ENCODE data around the gene MAN1A2.

Gene MAN1A2

DNA sequence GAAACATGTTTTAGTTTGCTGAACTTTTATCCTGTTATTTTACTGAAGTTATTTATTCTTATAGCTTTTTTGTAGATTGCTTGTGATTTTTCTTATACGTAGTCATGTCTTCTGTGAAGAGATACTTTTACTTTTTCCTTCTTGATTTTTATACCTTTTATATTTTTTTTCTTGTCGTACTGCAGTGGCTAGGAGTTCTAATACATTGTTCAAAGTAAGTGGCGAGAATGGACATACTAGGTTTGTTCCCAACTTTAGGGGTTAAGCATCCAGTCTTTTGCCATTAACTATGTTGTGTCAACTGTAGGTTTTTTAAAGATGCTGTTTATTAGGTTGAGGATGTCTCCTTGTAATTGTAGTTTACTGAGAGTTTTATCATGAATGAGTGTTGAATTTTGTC, 36.3 kb downstream of the MAN1A2 start:
- no peak overlapping the region for H3K4me3 ChIP-seq (ENCODE audit: low read length in 2 of 2)
- H3K9me3 ChIP-seq (ENCODE audit: control insufficient read depth in 2 of 2, low read length in 2 of 2): no peaks in the 10 kb centered on the region
- no peak overlapping the region for H3K27ac ChIP-seq (ENCODE audit: low read length)
- peaks cover 2 to 7% of the 10 kb centered on the region in 2 donors for H3K36me3 ChIP-seq (ENCODE audit: control insufficient read depth in 2 of 2, insufficient read depth in 2 of 2, low read length in 2 of 2)
- no peak overlapping the region for H3K9ac ChIP-seq (ENCODE audit: low read length in 2 of 2)
- no peaks in the 10 kb centered on the region for H3K4me1 ChIP-seq (ENCODE audit: control insufficient read depth, insufficient read depth, low read length)
- no peaks in the 10 kb centered on the region for H3K27me3 ChIP-seq (ENCODE audit: control insufficient read depth in 1 of 2, insufficient read depth in 2 of 2, low read length in 2 of 2)

- no peaks in the 10 kb centered on the region for H3K4me1 ChIP-seq (ENCODE audit: control insufficient read depth, insufficient read depth, low read length)
- H3K9me3 ChIP-seq (ENCODE audit: control insufficient read depth in 2 of 2, low read length in 2 of 2): no peaks in the 10 kb centered on the region
- H3K36me3 ChIP-seq (ENCODE audit: control insufficient read depth in 2 of 2, insufficient read depth in 2 of 2, low read length in 2 of 2): peaks cover 2 to 7% of the 10 kb centered on the region in 2 donors
- H3K27me3 ChIP-seq (ENCODE audit: control insufficient read depth in 1 of 2, insufficient read depth in 2 of 2, low read length in 2 of 2): no peaks in the 10 kb centered on the region
- H3K9ac ChIP-seq (ENCODE audit: low read length in 2 of 2): no peak overlapping the region
- H3K4me3 ChIP-seq (ENCODE audit: low read length in 2 of 2): no peak overlapping the region
- H3K27ac ChIP-seq (ENCODE audit: low read length): no peak overlapping the region
Observed at GRCh38 chr1:117405042-117405441, 37.8 kb downstream of the MAN1A2 start.

GRCh38 chr1:117412472-117412871, 45.2 kb downstream of the MAN1A2 start:
- Histone ChIP-seq H3K27me3 (ENCODE audit: control insufficient read depth in 1 of 2, insufficient read depth in 2 of 2, low read length in 2 of 2) (no peaks in the 10 kb centered on the region), H3K4me1 (ENCODE audit: control insufficient read depth, insufficient read depth, low read length) (no peaks in the 10 kb centered on the region), H3K36me3 (ENCODE audit: control insufficient read depth in 2 of 2, insufficient read depth in 2 of 2, low read length in 2 of 2) (peaks cover 2% of the 10 kb centered on the region in 2 donors), H3K27ac (ENCODE audit: low read length) (no peak overlapping the region), H3K4me3 (ENCODE audit: low read length in 2 of 2) (no peak overlapping the region), H3K9ac (ENCODE audit: low read length in 2 of 2) (no peak overlapping the region), H3K9me3 (ENCODE audit: control insufficient read depth in 2 of 2, low read length in 2 of 2) (no peaks in the 10 kb centered on the region)

- Histone ChIP-seq H3K4me1 (ENCODE audit: control insufficient read depth, insufficient read depth, low read length) (no peaks in the 10 kb centered on the region), H3K4me3 (ENCODE audit: low read length in 2 of 2) (no peak overlapping the region), H3K27me3 (ENCODE audit: control insufficient read depth in 1 of 2, insufficient read depth in 2 of 2, low read length in 2 of 2) (no peaks in the 10 kb centered on the region), H3K9ac (ENCODE audit: low read length in 2 of 2) (no peak overlapping the region), H3K27ac (ENCODE audit: low read length) (no peak overlapping the region), H3K36me3 (ENCODE audit: control insufficient read depth in 2 of 2, insufficient read depth in 2 of 2, low read length in 2 of 2) (peaks cover 0 to 2% of the 10 kb centered on the region in 2 donors), H3K9me3 (ENCODE audit: control insufficient read depth in 2 of 2, low read length in 2 of 2) (no peaks in the 10 kb centered on the region)
Observed at GRCh38 chr1:117413412-117413811, 46.2 kb downstream of the MAN1A2 start.

- Histone ChIP-seq H3K9ac (ENCODE audit: low read length in 2 of 2) (no peak overlapping the region), H3K9me3 (ENCODE audit: control insufficient read depth in 2 of 2, low read length in 2 of 2) (no peaks in the 10 kb centered on the region), H3K4me3 (ENCODE audit: low read length in 2 of 2) (no peak overlapping the region), H3K36me3 (ENCODE audit: control insufficient read depth in 2 of 2, insufficient read depth in 2 of 2, low read length in 2 of 2) (peaks cover 0 to 2% of the 10 kb centered on the region in 2 donors), H3K27me3 (ENCODE audit: control insufficient read depth in 1 of 2, insufficient read depth in 2 of 2, low read length in 2 of 2) (no peaks in the 10 kb centered on the region), H3K27ac (ENCODE audit: low read length) (no peak overlapping the region), H3K4me1 (ENCODE audit: control insufficient read depth, insufficient read depth, low read length) (no peaks in the 10 kb centered on the region)
Observed at GRCh38 chr1:117414943-117415342, 47.7 kb downstream of the MAN1A2 start.

DNA sequence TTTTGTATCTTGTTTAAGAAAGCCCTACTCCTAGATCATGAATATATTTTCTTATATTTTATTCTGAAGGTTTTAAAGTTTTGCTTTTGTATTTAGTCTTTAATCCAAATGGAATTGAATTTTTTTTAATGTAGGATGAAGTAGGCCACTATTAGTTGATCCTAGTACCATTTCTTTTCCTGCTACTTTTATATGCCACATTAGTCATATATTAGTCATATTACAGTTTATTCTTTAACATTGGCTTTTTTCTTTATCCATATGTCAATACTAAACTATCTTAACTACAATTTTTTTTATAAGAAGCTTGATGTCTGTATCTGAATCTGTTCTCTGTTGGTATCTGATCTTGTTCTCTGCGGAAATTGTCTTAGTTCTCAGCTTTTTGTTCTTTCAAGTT, 48.8 kb downstream of the MAN1A2 start:
- no peaks in the 10 kb centered on the region for H3K9me3 ChIP-seq (ENCODE audit: control insufficient read depth in 2 of 2, low read length in 2 of 2)
- H3K9ac ChIP-seq (ENCODE audit: low read length in 2 of 2): no peak overlapping the region
- no peak overlapping the region for H3K4me3 ChIP-seq (ENCODE audit: low read length in 2 of 2)
- H3K36me3 ChIP-seq (ENCODE audit: control insufficient read depth in 2 of 2, insufficient read depth in 2 of 2, low read length in 2 of 2): peaks cover 0 to 2% of the 10 kb centered on the region in 2 donors
- H3K4me1 ChIP-seq (ENCODE audit: control insufficient read depth, insufficient read depth, low read length): no peaks in the 10 kb centered on the region
- no peak overlapping the region for H3K27ac ChIP-seq (ENCODE audit: low read length)
- no peaks in the 10 kb centered on the region for H3K27me3 ChIP-seq (ENCODE audit: control insufficient read depth in 1 of 2, insufficient read depth in 2 of 2, low read length in 2 of 2)

- Histone ChIP-seq H3K4me1 (ENCODE audit: control insufficient read depth, insufficient read depth, low read length) (no peaks in the 10 kb centered on the region), H3K27ac (ENCODE audit: low read length) (no peak overlapping the region), H3K36me3 (ENCODE audit: control insufficient read depth in 2 of 2, insufficient read depth in 2 of 2, low read length in 2 of 2) (peaks cover 0 to 2% of the 10 kb centered on the region in 2 donors), H3K9ac (ENCODE audit: low read length in 2 of 2) (no peak overlapping the region), H3K9me3 (ENCODE audit: control insufficient read depth in 2 of 2, low read length in 2 of 2) (no peaks in the 10 kb centered on the region), H3K4me3 (ENCODE audit: low read length in 2 of 2) (no peak overlapping the region), H3K27me3 (ENCODE audit: control insufficient read depth in 1 of 2, insufficient read depth in 2 of 2, low read length in 2 of 2) (no peaks in the 10 kb centered on the region)
Observed at GRCh38 chr1:117416546-117417125, 49.4 kb downstream of the MAN1A2 start.

DNA sequence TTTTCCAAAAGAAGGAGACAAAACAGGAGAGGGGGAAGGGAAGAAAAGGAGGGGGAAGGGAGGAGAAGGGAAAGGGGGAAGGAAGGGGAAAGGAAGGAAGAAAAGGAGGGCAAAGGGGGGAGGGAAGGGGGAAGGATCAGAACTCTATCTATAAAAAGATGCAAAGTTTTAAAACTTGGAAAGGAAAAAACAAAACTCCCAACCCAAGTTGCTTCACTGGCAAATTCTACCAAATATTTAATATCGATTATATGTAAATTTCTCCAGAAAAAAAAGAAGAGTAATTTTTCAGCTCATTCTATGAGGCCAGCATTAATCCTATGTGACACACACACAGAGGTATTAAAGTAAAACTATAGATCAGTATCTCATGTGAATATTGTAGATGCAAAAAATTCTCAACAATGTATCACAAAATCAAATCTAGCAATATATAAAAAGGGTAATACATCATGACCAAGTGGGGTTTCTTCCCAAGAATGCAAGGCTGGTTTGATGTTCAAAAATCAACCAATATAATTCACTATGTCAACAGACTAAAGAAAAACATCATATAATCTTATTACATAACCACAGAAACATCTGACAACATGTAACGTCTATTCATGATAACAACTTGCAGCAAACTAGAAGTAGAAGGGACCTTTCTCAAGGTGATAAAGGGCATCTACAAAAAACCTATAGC, 57.9 kb downstream of the MAN1A2 start:
- Histone ChIP-seq H3K4me1 (ENCODE audit: control insufficient read depth, insufficient read depth, low read length) (no peaks in the 10 kb centered on the region), H3K9ac (ENCODE audit: low read length in 2 of 2) (no peak overlapping the region), H3K4me3 (ENCODE audit: low read length in 2 of 2) (no peak overlapping the region), H3K36me3 (ENCODE audit: control insufficient read depth in 2 of 2, insufficient read depth in 2 of 2, low read length in 2 of 2) (peaks cover 3 to 5% of the 10 kb centered on the region in 2 donors), H3K9me3 (ENCODE audit: control insufficient read depth in 2 of 2, low read length in 2 of 2) (no peaks in the 10 kb centered on the region), H3K27me3 (ENCODE audit: control insufficient read depth in 1 of 2, insufficient read depth in 2 of 2, low read length in 2 of 2) (no peaks in the 10 kb centered on the region), H3K27ac (ENCODE audit: low read length) (no peak overlapping the region)

DNA sequence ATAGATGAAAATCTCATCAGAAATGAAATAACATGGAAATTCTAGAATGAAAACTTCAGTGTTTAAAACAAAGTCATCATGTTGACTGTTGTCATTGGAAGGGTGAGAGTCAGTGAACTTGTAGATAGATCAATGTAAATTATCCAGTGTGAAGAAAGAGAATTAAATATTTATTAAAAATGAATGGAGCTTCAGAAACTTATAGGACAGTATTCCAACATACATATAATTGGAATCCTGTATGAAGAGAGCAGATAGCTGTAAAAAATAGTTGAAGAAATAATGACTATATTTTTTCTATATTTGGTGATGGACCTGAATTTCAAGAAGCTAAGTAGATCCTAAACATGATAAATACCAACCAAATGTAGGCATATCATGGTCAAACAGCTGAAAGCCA, 60.0 kb downstream of the MAN1A2 start:
- H3K36me3 ChIP-seq (ENCODE audit: control insufficient read depth in 2 of 2, insufficient read depth in 2 of 2, low read length in 2 of 2): peaks cover 3 to 5% of the 10 kb centered on the region in 2 donors
- H3K9ac ChIP-seq (ENCODE audit: low read length in 2 of 2): no peak overlapping the region
- H3K4me1 ChIP-seq (ENCODE audit: control insufficient read depth, insufficient read depth, low read length): no peaks in the 10 kb centered on the region
- no peaks in the 10 kb centered on the region for H3K9me3 ChIP-seq (ENCODE audit: control insufficient read depth in 2 of 2, low read length in 2 of 2)
- H3K4me3 ChIP-seq (ENCODE audit: low read length in 2 of 2): no peak overlapping the region
- H3K27me3 ChIP-seq (ENCODE audit: control insufficient read depth in 1 of 2, insufficient read depth in 2 of 2, low read length in 2 of 2): no peaks in the 10 kb centered on the region
- H3K27ac ChIP-seq (ENCODE audit: low read length): no peak overlapping the region

DNA sequence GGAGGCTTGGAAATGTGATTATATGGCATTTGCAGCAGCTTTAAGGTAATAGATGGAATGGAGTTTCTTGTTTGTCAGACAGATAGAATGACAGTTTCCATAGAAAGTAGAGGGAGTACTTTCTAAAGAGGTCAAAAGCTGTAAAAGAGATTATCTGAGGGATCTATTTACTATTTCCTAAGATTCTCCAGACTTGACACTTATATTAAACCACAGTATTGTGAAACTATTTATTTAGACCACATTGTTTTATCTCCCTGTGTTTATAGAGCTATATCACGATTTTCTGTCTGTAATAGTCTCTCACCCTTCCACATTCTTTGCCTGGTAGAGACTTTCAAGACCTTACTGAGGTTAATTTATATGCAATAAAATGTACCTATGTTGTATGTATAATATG, 66.7 kb downstream of the MAN1A2 start:
- no peaks in the 10 kb centered on the region for H3K36me3 ChIP-seq (ENCODE audit: control insufficient read depth in 2 of 2, insufficient read depth in 2 of 2, low read length in 2 of 2)
- no peak overlapping the region for H3K9ac ChIP-seq (ENCODE audit: low read length in 2 of 2)
- H3K4me3 ChIP-seq (ENCODE audit: low read length in 2 of 2): no peak overlapping the region
- H3K27me3 ChIP-seq (ENCODE audit: control insufficient read depth in 1 of 2, insufficient read depth in 2 of 2, low read length in 2 of 2): no peaks in the 10 kb centered on the region
- no peaks in the 10 kb centered on the region for H3K4me1 ChIP-seq (ENCODE audit: control insufficient read depth, insufficient read depth, low read length)
- no peak overlapping the region for H3K27ac ChIP-seq (ENCODE audit: low read length)
- no peaks in the 10 kb centered on the region for H3K9me3 ChIP-seq (ENCODE audit: control insufficient read depth in 2 of 2, low read length in 2 of 2)

- Histone ChIP-seq H3K9ac (ENCODE audit: low read length in 2 of 2) (no peak overlapping the region), H3K27ac (ENCODE audit: low read length) (no peak overlapping the region), H3K36me3 (ENCODE audit: control insufficient read depth in 2 of 2, insufficient read depth in 2 of 2, low read length in 2 of 2) (no peaks in the 10 kb centered on the region), H3K4me3 (ENCODE audit: low read length in 2 of 2) (no peak overlapping the region), H3K27me3 (ENCODE audit: control insufficient read depth in 1 of 2, insufficient read depth in 2 of 2, low read length in 2 of 2) (no peaks in the 10 kb centered on the region), H3K9me3 (ENCODE audit: control insufficient read depth in 2 of 2, low read length in 2 of 2) (no peaks in the 10 kb centered on the region), H3K4me1 (ENCODE audit: control insufficient read depth, insufficient read depth, low read length) (no peaks in the 10 kb centered on the region)
Observed at GRCh38 chr1:117436513-117436912, 69.3 kb downstream of the MAN1A2 start.
